OCI-LY3 (cell line): ENCODE data around the gene SLC1A5.

Experiments used
- H2AFZ ChIP-seq: fragments of 200-600, 300-600 bp; shearing (Covaris generic); 2 replicates; pipeline ENCODE4 v1.6.0; 2014; ENCODE audit warnings: antibody characterized with exemption, low read depth, low read length
- H3K27ac ChIP-seq: fragments of 200-600, 300-600 bp; sonication (generic); 2 replicates; pipeline ENCODE4 v1.5.1; 2014; ENCODE audit warnings: mild to moderate bottlenecking, low read length, moderate library complexity, mixed read lengths
- H3K27me3 ChIP-seq: fragments of 200-600, 300-600 bp; sonication (generic); 2 replicates; pipeline ENCODE4 v1.6.1; 2014; ENCODE audit warnings: low read depth, low read length, mixed read lengths
- H3K36me3 ChIP-seq: fragments of 200-600, 300-600 bp; sonication (generic); replicated peaks from 2 replicates; pipeline ENCODE3; 2014; ENCODE audit warnings: low read depth, low read length, mixed read lengths
- H3K4me1 ChIP-seq: fragments of 300-600, 200-600 bp; sonication (generic); 2 replicates; pipeline ENCODE4 v1.6.1; 2014; ENCODE audit warnings: low read length, mixed read lengths
- H3K4me2 ChIP-seq: fragments of 200-600, 300-600 bp; sonication (generic); 2 replicates; pipeline ENCODE4 v1.6.1; 2014; ENCODE audit warnings: low read length, mixed read lengths
- H3K4me3 ChIP-seq: fragments of 300-600, 200-600 bp; sonication (generic); 2 replicates; pipeline ENCODE4 v1.5.1; 2014; ENCODE audit warnings: antibody characterized with exemption, mild to moderate bottlenecking, low read length, moderate library complexity
- H3K79me2 ChIP-seq: fragments of 300-600, 200-600 bp; shearing (Covaris generic); 2 replicates; pipeline ENCODE4 v1.6.1; 2014; ENCODE audit warnings: mild to moderate bottlenecking, low read length, mixed read lengths
- H3K9ac ChIP-seq: fragments of 300-600, 200-600 bp; shearing (Covaris generic); 2 replicates; pipeline ENCODE4 v1.6.0; 2014; ENCODE audit warnings: mild to moderate bottlenecking, low read length, moderate library complexity
- H3K9me3 ChIP-seq: fragments of 200-600, 300-600 bp; shearing (Covaris generic); 2 replicates; pipeline ENCODE4 v1.6.1; 2014; ENCODE audit warnings: low read length, mixed read lengths; ENCODE audit not compliant: insufficient read depth
- H4K20me1 ChIP-seq: fragments of 200-600, 300-600 bp; sonication (generic); 2 replicates; pipeline ENCODE4 v1.6.1; 2016; ENCODE audit warnings: low read length, mixed read lengths; ENCODE audit not compliant: insufficient read depth
- EZH2phosphoT487 ChIP-seq: fragments of 200-600 bp; shearing (Covaris generic); IDR thresholded peaks from 2 replicates; pipeline ENCODE4 v1.6.1; 2018; ENCODE audit warnings: antibody characterized with exemption, mixed run types, low read depth
- TF ChIP-seq, protein P1 (sequence below): fragments of 200-600, 300-600 bp; sonication (generic); IDR thresholded peaks from 2 replicates; pipeline ENCODE4 v1.5.1; 2014; ENCODE audit warnings: antibody characterized with exemption, low read length, low read depth

SLC1A5 gene

DNA sequence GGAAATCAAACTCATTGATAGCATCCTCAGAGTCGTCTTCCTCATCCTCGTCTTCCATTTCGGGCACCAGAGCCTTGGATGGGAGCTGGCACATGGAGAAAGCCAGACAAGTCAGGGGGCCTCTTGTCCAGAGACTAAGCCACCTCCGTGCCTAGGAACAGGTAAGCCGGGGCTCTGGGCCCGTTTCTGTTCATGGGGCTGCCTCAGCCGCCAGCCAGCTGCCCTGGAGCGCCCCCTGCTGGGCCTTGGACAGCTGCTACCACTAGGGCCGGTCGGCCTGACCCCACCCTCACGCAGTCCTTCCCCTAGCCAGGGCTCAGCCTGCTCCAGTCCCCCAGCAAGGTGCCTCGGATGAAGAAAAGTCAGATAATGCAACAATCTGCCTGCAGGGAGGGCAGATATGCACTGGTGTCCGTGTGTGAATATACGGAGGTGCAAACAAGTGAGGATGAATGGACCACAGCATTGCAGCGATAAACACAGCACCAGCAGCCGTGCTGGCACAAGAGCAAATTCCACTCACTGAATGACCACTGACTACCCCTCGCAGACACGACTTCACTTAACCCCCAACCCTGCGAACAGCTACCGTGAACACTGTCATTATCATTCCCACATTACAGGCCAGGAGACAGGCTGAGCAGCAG, 59.6 kb downstream of the SLC1A5 start:
- no peak for TF ChIP-seq EZH2phosphoT487
- TF ChIP-seq, protein P1, sequence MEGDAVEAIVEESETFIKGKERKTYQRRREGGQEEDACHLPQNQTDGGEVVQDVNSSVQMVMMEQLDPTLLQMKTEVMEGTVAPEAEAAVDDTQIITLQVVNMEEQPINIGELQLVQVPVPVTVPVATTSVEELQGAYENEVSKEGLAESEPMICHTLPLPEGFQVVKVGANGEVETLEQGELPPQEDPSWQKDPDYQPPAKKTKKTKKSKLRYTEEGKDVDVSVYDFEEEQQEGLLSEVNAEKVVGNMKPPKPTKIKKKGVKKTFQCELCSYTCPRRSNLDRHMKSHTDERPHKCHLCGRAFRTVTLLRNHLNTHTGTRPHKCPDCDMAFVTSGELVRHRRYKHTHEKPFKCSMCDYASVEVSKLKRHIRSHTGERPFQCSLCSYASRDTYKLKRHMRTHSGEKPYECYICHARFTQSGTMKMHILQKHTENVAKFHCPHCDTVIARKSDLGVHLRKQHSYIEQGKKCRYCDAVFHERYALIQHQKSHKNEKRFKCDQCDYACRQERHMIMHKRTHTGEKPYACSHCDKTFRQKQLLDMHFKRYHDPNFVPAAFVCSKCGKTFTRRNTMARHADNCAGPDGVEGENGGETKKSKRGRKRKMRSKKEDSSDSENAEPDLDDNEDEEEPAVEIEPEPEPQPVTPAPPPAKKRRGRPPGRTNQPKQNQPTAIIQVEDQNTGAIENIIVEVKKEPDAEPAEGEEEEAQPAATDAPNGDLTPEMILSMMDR = peak; percentile 97
- Histone ChIP-seq H3K4me1 (no peaks in the 10 kb centered on the region), H2AFZ (no peak overlapping the region), H3K27ac (no peak overlapping the region), H3K79me2 (peaks cover 47% of the 10 kb centered on the region), H3K9ac (no peak overlapping the region), H3K9me3 (no peaks in the 10 kb centered on the region), H3K4me2 (no peak overlapping the region), H3K36me3 (peaks cover 86% of the 10 kb centered on the region), H4K20me1 (peaks cover 54% of the 10 kb centered on the region), H3K4me3 (no peak overlapping the region), H3K27me3 (no peaks in the 10 kb centered on the region)

DNA sequence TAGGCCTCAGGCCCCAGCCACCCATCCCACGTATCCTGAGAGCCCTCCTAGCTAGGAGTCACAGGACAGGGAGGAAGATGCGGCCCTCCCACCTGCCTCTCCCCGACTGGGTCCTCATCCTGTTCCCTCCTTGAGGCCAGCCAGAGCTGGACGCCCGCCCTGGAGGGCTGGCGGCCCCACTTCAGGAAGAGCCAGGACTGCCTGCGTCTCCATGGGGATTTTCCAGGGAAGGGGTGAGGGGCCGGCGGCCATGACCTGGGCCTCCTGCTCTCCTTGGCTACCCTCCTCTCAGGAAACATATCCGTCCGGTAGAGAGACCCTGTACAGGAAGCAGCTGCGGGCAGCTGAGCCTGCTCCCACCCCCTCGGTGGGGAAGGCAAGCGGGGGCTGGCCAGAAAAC, 60.2 kb downstream of the SLC1A5 start:
- Histone ChIP-seq H3K4me2 (no peak overlapping the region), H4K20me1 (peaks cover 48% of the 10 kb centered on the region), H3K4me3 (no peak overlapping the region), H3K79me2 (peaks cover 41% of the 10 kb centered on the region), H3K9ac (no peak overlapping the region), H2AFZ (no peak overlapping the region), H3K36me3 (peaks cover 83% of the 10 kb centered on the region), H3K27me3 (no peaks in the 10 kb centered on the region), H3K27ac (no peak overlapping the region), H3K9me3 (no peaks in the 10 kb centered on the region), H3K4me1 (no peaks in the 10 kb centered on the region)
- TF ChIP-seq, protein P1 = no peak
- no peak for TF ChIP-seq EZH2phosphoT487

DNA sequence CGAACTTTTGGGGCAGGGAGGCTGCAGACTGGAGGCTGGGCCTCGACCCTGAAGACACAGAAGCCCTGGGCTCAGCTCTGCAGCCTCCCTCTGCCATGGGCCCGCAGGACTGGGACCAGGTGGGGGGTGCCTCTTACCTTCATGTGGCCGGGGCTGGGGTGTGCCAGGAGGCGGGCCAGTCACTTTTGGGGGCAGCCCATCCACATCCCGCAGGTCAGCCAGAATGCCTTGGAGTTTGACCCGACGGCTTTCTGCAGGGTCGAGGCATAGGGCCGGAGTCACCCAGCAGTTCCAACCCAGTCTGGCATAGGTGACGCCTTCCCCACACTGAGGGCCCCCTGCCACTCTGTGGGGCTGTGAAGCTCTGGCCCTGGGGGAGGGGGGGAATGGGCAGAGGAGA, 60.6 kb downstream of the SLC1A5 start:
- no peak overlapping the region for H3K27ac ChIP-seq
- H3K4me2 ChIP-seq = no peak overlapping the region
- H3K9ac ChIP-seq = no peak overlapping the region
- no peak overlapping the region for H3K4me3 ChIP-seq
- TF ChIP-seq, protein P1 = no peak
- no peak for TF ChIP-seq EZH2phosphoT487
- H4K20me1 ChIP-seq = peaks cover 45% of the 10 kb centered on the region
- no peak overlapping the region for H2AFZ ChIP-seq
- H3K79me2 ChIP-seq = peaks cover 36% of the 10 kb centered on the region
- H3K27me3 ChIP-seq = no peaks in the 10 kb centered on the region
- peaks cover 80% of the 10 kb centered on the region for H3K36me3 ChIP-seq
- H3K4me1 ChIP-seq = no peaks in the 10 kb centered on the region
- H3K9me3 ChIP-seq = no peaks in the 10 kb centered on the region

DNA sequence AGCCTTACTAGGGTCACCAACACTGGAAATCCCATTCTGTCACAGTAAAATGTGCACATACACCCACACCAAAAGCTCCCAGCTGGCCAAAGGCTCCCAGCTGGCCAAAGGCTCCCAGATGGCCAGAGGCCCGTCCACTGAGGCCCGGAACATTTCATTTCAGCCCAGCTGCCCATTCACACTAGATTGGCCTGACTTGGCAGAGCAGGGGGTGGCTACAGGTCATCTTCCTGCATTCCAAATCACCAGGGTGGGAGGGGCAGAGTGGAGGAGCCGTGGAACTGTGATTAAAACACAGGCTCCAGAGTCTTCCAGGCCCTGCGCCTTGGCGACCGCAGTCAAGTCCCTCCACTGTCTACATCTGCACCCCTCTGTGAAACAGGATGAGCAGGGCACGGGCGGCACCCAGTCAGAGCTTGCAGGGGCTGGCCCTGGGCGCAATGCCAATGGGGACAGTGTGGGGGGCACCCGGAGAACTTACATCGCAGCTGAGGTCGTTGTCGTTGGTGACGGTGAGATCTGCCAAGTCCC, 61.4 kb downstream of the SLC1A5 start:
- no peaks in the 10 kb centered on the region for H3K27me3 ChIP-seq
- no peaks in the 10 kb centered on the region for H3K9me3 ChIP-seq
- H3K27ac ChIP-seq = no peak overlapping the region
- peaks cover 81% of the 10 kb centered on the region for H3K36me3 ChIP-seq
- H4K20me1 ChIP-seq = peaks cover 43% of the 10 kb centered on the region
- H3K79me2 ChIP-seq = peaks cover 29% of the 10 kb centered on the region
- H3K4me3 ChIP-seq = no peak overlapping the region
- no peaks in the 10 kb centered on the region for H3K4me1 ChIP-seq
- TF ChIP-seq, protein P1 = no peak
- TF ChIP-seq EZH2phosphoT487 = no peak
- H2AFZ ChIP-seq = no peak overlapping the region
- no peak overlapping the region for H3K4me2 ChIP-seq
- no peak overlapping the region for H3K9ac ChIP-seq
